Measurements from ENCODE around the gene FPR3.

- TF ChIP-seq, protein P1, sequence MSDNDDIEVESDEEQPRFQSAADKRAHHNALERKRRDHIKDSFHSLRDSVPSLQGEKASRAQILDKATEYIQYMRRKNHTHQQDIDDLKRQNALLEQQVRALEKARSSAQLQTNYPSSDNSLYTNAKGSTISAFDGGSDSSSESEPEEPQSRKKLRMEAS (IDR thresholded peaks at IDR 0.05; ENCODE audit: low read depth, low read length): no peak
- TF ChIP-seq CTCF (IDR thresholded peaks at IDR 0.05 in 2 of 3, conservative IDR thresholded peaks at IDR 0.05 in 1 of 3; ENCODE audit: control insufficient read depth in 2 of 3, extremely low read depth in 1 of 3, insufficient read depth in 1 of 3, low read depth in 3 of 3, low read length in 3 of 3) (no peak), YY1 (IDR thresholded peaks at IDR 0.05; ENCODE audit: low read depth, low read length) (no peak), CREM (IDR thresholded peaks at IDR 0.05; ENCODE audit: low read depth) (no peak), HDAC6 (IDR thresholded peaks at IDR 0.05; ENCODE audit: unreplicated experiment) (no peak), EP300 (IDR thresholded peaks at IDR 0.05; ENCODE audit: borderline replicate concordance in 1 of 2, control insufficient read depth in 1 of 2, low read depth in 2 of 2, low read length in 2 of 2) (no peak), HDAC2 (IDR thresholded peaks at IDR 0.05) (no peak), POLR2AphosphoS5 (IDR thresholded peaks at IDR 0.05; ENCODE audit: low read length) (no peak), USF2 (IDR thresholded peaks at IDR 0.05; ENCODE audit: borderline replicate concordance, low read depth, low read length) (no peak), CEBPB (IDR thresholded peaks at IDR 0.05; ENCODE audit: borderline replicate concordance in 1 of 2, low read depth in 2 of 2, low read length in 2 of 2) (no peak)
Measured at GRCh38 chr19:51820831-51821446, 26.0 kb downstream of the FPR3 start.
